ENCODE data around the gene OXCT1.

OXCT1 gene

DNA sequence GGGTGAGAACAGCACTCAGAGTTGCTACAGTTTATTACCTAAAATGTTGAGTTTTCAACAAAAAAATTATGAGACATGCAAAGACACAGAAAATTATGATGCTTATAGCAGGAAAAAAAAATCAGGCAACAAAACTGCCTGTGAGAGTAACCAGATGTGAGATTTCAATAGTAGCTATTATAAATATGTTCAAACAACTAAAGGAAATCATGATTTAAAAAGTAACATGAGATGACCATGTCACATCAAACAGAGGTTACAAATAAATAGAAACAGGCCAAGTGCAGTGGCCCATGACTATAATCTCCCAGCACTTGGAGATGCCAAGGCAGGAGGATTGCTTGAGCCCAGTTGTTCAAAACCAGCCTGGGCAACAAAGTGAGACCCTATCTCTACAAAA, 21.8 kb upstream of the OXCT1 start:
- no peak overlapping the region for H2BK12ac ChIP-seq (ENCODE audit: low read length)
- no peak overlapping the region for H3K4me3 ChIP-seq (ENCODE audit: low read depth, low read length)
- no peaks in the 10 kb centered on the region for H3K79me2 ChIP-seq (ENCODE audit: control insufficient read depth, insufficient read depth, low read length, poor library complexity)
- no peak overlapping the region for H3K4me2 ChIP-seq (ENCODE audit: low read length)
- no peak overlapping the region for H4K91ac ChIP-seq (ENCODE audit: low read depth, low read length)
- H3K27me3 ChIP-seq (ENCODE audit: insufficient read depth, low read length) = no peaks in the 10 kb centered on the region
- H3K14ac ChIP-seq (ENCODE audit: low read length) = no peak overlapping the region
- H3K23ac ChIP-seq (ENCODE audit: low read length) = no peak overlapping the region
- H3K36me3 ChIP-seq (ENCODE audit: control insufficient read depth in 1 of 2, insufficient read depth in 2 of 2, low read length in 2 of 2) = no peaks in the 10 kb centered on the region
- no peak for DNase-seq
- H3K9ac ChIP-seq (ENCODE audit: low read length) = no peak overlapping the region
- no peak overlapping the region for H2AFZ ChIP-seq (ENCODE audit: insufficient read depth, low read length, poor library complexity)
- no peak overlapping the region for H3K27ac ChIP-seq (ENCODE audit: low read depth, low read length)
- H4K8ac ChIP-seq (ENCODE audit: low read depth, low read length) = no peak overlapping the region
- no peak overlapping the region for H3K4ac ChIP-seq (ENCODE audit: low read depth, low read length)
- H2BK120ac ChIP-seq (ENCODE audit: insufficient read depth, low read length, poor library complexity) = no peak overlapping the region
- H3K79me1 ChIP-seq (ENCODE audit: low read length) = no peaks in the 10 kb centered on the region
- no peak overlapping the region for H2AK5ac ChIP-seq (ENCODE audit: low read length)
- no peaks in the 10 kb centered on the region for H3K9me3 ChIP-seq (ENCODE audit: insufficient read depth, low read depth, low read length)
- H3K18ac ChIP-seq (ENCODE audit: low read length) = no peak overlapping the region
- H3K4me1 ChIP-seq (ENCODE audit: control insufficient read depth in 1 of 2, insufficient read depth in 2 of 2, low read length in 2 of 2) = no peaks in the 10 kb centered on the region
- no peak overlapping the region for H2BK5ac ChIP-seq (ENCODE audit: low read depth, low read length, poor library complexity)
- H4K12ac ChIP-seq (ENCODE audit: low read depth, low read length) = no peak overlapping the region

DNA sequence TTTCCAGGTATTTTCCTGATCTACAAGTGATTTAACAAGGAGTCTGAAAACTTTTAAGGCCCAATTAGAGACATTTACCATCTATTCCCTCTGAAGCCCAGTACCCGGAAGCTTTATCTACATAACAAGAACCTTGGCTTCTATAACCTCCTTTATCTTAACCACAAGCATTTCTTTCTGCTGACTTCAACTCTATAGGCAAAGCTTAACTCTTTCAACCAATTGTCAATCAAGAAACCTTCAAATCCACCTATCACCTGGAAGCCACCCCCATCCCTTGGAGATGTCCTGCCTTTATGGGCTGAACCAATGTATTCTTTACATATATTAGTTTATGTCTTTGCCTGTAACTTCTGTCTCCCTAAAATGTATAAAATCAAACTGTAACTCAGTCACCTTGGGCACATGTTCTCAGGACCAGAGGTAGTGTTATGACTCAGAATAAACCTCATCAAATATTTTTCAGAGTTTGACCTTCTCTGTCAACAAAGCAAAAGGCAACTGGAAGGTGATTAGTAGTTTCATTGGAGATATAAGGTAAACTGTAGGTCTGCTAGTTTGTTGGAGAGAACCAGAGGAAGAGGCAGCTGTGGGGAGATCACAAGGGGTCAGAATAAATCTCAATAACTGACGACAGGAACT, 21.0 kb upstream of the OXCT1 start:
- no peak overlapping the region for H2AFZ ChIP-seq (ENCODE audit: insufficient read depth, low read length, poor library complexity)
- no peak overlapping the region for H2BK5ac ChIP-seq (ENCODE audit: low read depth, low read length, poor library complexity)
- no peak overlapping the region for H2BK120ac ChIP-seq (ENCODE audit: insufficient read depth, low read length, poor library complexity)
- no peaks in the 10 kb centered on the region for H3K27me3 ChIP-seq (ENCODE audit: insufficient read depth, low read length)
- no peaks in the 10 kb centered on the region for H3K9me3 ChIP-seq (ENCODE audit: insufficient read depth, low read depth, low read length)
- H2BK12ac ChIP-seq (ENCODE audit: low read length) = no peak overlapping the region
- no peak overlapping the region for H3K14ac ChIP-seq (ENCODE audit: low read length)
- H3K36me3 ChIP-seq (ENCODE audit: control insufficient read depth in 1 of 2, insufficient read depth in 2 of 2, low read length in 2 of 2) = no peaks in the 10 kb centered on the region
- no peak overlapping the region for H4K12ac ChIP-seq (ENCODE audit: low read depth, low read length)
- H3K18ac ChIP-seq (ENCODE audit: low read length) = no peak overlapping the region
- no CpG with 5 or more reads among the region's 2 CpGs for WGBS (ENCODE audit: extremely low coverage, insufficient coverage, insufficient read length)
- no peak overlapping the region for H3K4me2 ChIP-seq (ENCODE audit: low read length)
- H3K27ac ChIP-seq (ENCODE audit: low read depth, low read length) = no peak overlapping the region
- no peak overlapping the region for H3K9ac ChIP-seq (ENCODE audit: low read length)
- H3K4me3 ChIP-seq (ENCODE audit: low read depth, low read length) = no peak overlapping the region
- no peak overlapping the region for H3K23ac ChIP-seq (ENCODE audit: low read length)
- H4K8ac ChIP-seq (ENCODE audit: low read depth, low read length) = no peak overlapping the region
- DNase-seq = no peak
- H3K79me2 ChIP-seq (ENCODE audit: control insufficient read depth, insufficient read depth, low read length, poor library complexity) = no peaks in the 10 kb centered on the region
- H2AK5ac ChIP-seq (ENCODE audit: low read length) = no peak overlapping the region
- H3K79me1 ChIP-seq (ENCODE audit: low read length) = no peaks in the 10 kb centered on the region
- H4K91ac ChIP-seq (ENCODE audit: low read depth, low read length) = no peak overlapping the region
- no peak overlapping the region for H3K4ac ChIP-seq (ENCODE audit: low read depth, low read length)
- H3K4me1 ChIP-seq (ENCODE audit: control insufficient read depth in 1 of 2, insufficient read depth in 2 of 2, low read length in 2 of 2) = no peaks in the 10 kb centered on the region

DNA sequence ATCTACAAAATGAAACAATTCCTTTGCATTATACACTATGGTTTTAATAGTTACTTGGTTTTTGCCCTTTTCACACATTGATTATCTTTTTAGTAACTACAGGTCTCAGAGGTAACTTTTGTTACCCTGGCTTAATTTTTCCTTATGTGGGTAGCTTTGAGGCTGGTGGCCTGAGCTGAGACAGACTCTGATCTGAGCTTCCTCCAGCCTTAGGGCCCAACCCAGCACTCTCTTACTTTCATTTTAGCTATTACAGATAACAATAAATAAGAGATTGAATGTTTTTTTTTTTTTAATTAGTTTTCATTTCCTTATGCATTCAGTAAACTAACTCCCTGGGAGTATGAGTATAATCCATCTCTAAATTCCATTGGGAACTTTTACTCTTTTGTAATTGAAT, 15.1 kb upstream of the OXCT1 start:
- Histone ChIP-seq H3K14ac (ENCODE audit: low read length) (no peak overlapping the region), H2BK5ac (ENCODE audit: low read depth, low read length, poor library complexity) (no peak overlapping the region), H4K12ac (ENCODE audit: low read depth, low read length) (no peak overlapping the region), H3K79me2 (ENCODE audit: control insufficient read depth, insufficient read depth, low read length, poor library complexity) (no peaks in the 10 kb centered on the region), H4K91ac (ENCODE audit: low read depth, low read length) (no peak overlapping the region), H3K23ac (ENCODE audit: low read length) (no peak overlapping the region), H3K4me1 (ENCODE audit: control insufficient read depth in 1 of 2, insufficient read depth in 2 of 2, low read length in 2 of 2) (no peaks in the 10 kb centered on the region), H3K27me3 (ENCODE audit: insufficient read depth, low read length) (no peaks in the 10 kb centered on the region), H3K9ac (ENCODE audit: low read length) (no peak overlapping the region), H2AK5ac (ENCODE audit: low read length) (no peak overlapping the region), H2AFZ (ENCODE audit: insufficient read depth, low read length, poor library complexity) (no peak overlapping the region), H2BK120ac (ENCODE audit: insufficient read depth, low read length, poor library complexity) (no peak overlapping the region), H3K9me3 (ENCODE audit: insufficient read depth, low read depth, low read length) (no peaks in the 10 kb centered on the region), H2BK12ac (ENCODE audit: low read length) (no peak overlapping the region), H3K27ac (ENCODE audit: low read depth, low read length) (no peak overlapping the region), H3K4ac (ENCODE audit: low read depth, low read length) (no peak overlapping the region), H3K4me3 (ENCODE audit: low read depth, low read length) (no peak overlapping the region), H3K4me2 (ENCODE audit: low read length) (no peak overlapping the region), H4K8ac (ENCODE audit: low read depth, low read length) (no peak overlapping the region), H3K36me3 (ENCODE audit: control insufficient read depth in 1 of 2, insufficient read depth in 2 of 2, low read length in 2 of 2) (no peaks in the 10 kb centered on the region), H3K18ac (ENCODE audit: low read length) (no peak overlapping the region), H3K79me1 (ENCODE audit: low read length) (no peaks in the 10 kb centered on the region)
- no peak for DNase-seq

DNA sequence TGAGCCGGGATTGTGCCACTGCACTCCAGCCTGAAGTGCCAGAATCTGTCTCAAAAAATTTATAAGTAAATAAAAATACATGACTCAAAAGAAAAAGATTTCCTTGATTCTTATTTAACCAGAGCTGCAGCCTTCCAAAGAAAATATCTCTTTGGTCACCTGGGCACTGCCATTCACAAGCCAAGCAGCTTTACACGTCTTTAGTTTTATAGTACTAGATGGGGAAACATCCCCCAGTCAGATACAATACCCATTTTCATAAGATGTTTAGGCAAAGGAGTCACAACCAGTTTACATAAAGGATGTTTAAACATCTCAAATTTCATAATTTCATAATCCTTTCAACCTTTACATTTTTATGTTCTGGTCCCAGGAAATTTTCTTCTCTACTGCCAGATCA, 13.7 kb upstream of the OXCT1 start:
- H2BK120ac ChIP-seq (ENCODE audit: insufficient read depth, low read length, poor library complexity) = no peak overlapping the region
- no peak overlapping the region for H3K14ac ChIP-seq (ENCODE audit: low read length)
- WGBS (ENCODE audit: extremely low coverage, insufficient coverage, insufficient read length) = no CpG with 5 or more reads among the region's 2 CpGs
- H3K18ac ChIP-seq (ENCODE audit: low read length) = no peak overlapping the region
- no peak overlapping the region for H3K27ac ChIP-seq (ENCODE audit: low read depth, low read length)
- H2AFZ ChIP-seq (ENCODE audit: insufficient read depth, low read length, poor library complexity) = no peak overlapping the region
- no peaks in the 10 kb centered on the region for H3K9me3 ChIP-seq (ENCODE audit: insufficient read depth, low read depth, low read length)
- no peaks in the 10 kb centered on the region for H3K36me3 ChIP-seq (ENCODE audit: control insufficient read depth in 1 of 2, insufficient read depth in 2 of 2, low read length in 2 of 2)
- H3K9ac ChIP-seq (ENCODE audit: low read length) = no peak overlapping the region
- no peaks in the 10 kb centered on the region for H3K4me1 ChIP-seq (ENCODE audit: control insufficient read depth in 1 of 2, insufficient read depth in 2 of 2, low read length in 2 of 2)
- H3K4me3 ChIP-seq (ENCODE audit: low read depth, low read length) = no peak overlapping the region
- no peak overlapping the region for H2BK5ac ChIP-seq (ENCODE audit: low read depth, low read length, poor library complexity)
- no peak overlapping the region for H4K91ac ChIP-seq (ENCODE audit: low read depth, low read length)
- no peak overlapping the region for H3K4ac ChIP-seq (ENCODE audit: low read depth, low read length)
- H3K79me1 ChIP-seq (ENCODE audit: low read length) = no peaks in the 10 kb centered on the region
- H4K12ac ChIP-seq (ENCODE audit: low read depth, low read length) = no peak overlapping the region
- H3K79me2 ChIP-seq (ENCODE audit: control insufficient read depth, insufficient read depth, low read length, poor library complexity) = no peaks in the 10 kb centered on the region
- H2AK5ac ChIP-seq (ENCODE audit: low read length) = no peak overlapping the region
- no peaks in the 10 kb centered on the region for H3K27me3 ChIP-seq (ENCODE audit: insufficient read depth, low read length)
- no peak overlapping the region for H3K23ac ChIP-seq (ENCODE audit: low read length)
- H4K8ac ChIP-seq (ENCODE audit: low read depth, low read length) = no peak overlapping the region
- no peak overlapping the region for H3K4me2 ChIP-seq (ENCODE audit: low read length)
- H2BK12ac ChIP-seq (ENCODE audit: low read length) = no peak overlapping the region
- no peak for DNase-seq
